ENCODE data around the gene THAP4.

The THAP4 gene

GRCh38 chr2:241565411-241565810, 71.5 kb downstream of the THAP4 start:
- FAIRE-seq: no peak
- DNase-seq (ENCODE audit: insufficient read length, low spot score): no peak
- no peak for TF ChIP-seq CTCF (IDR thresholded peaks at IDR 0.05; ENCODE audit: insufficient read depth, missing control alignments)

- FAIRE-seq: no peak
- no peak for TF ChIP-seq CTCF (IDR thresholded peaks at IDR 0.05; ENCODE audit: insufficient read depth, missing control alignments)
- no peak for DNase-seq (ENCODE audit: insufficient read length, low spot score)
Measured at GRCh38 chr2:241564596-241565410, 72.2 kb downstream of the THAP4 start.

GRCh38 chr2:241563981-241564595, 72.9 kb downstream of the THAP4 start:
- DNase-seq (ENCODE audit: insufficient read length, low spot score): no peak
- no peak for TF ChIP-seq CTCF (IDR thresholded peaks at IDR 0.05; ENCODE audit: insufficient read depth, missing control alignments)
- FAIRE-seq: no peak

GRCh38 chr2:241563571-241563980, 73.4 kb downstream of the THAP4 start:
- no peak for TF ChIP-seq CTCF (IDR thresholded peaks at IDR 0.05; ENCODE audit: insufficient read depth, missing control alignments)
- FAIRE-seq (no peak), DNase-seq (ENCODE audit: insufficient read length, low spot score) (no peak)

- DNase-seq (ENCODE audit: insufficient read length, low spot score): no peak
- FAIRE-seq: no peak
- no peak for TF ChIP-seq CTCF (IDR thresholded peaks at IDR 0.05; ENCODE audit: insufficient read depth, missing control alignments)
Measured at GRCh38 chr2:241563031-241563507, 73.9 kb downstream of the THAP4 start.

- TF ChIP-seq CTCF (IDR thresholded peaks at IDR 0.05; ENCODE audit: insufficient read depth, missing control alignments): no peak
- DNase-seq (ENCODE audit: insufficient read length, low spot score) (no peak), FAIRE-seq (no peak)
Measured at GRCh38 chr2:241562269-241562891, 74.6 kb downstream of the THAP4 start.
